OCI-LY3 (cell line): Measurements from ENCODE around the gene GMEB2.
A peak's percentile ranks its signal among the peaks of the same experiment; 100 is the strongest.

Experiments used
- H2AFZ ChIP-seq: fragments of 200-600, 300-600 bp; shearing (Covaris generic); 2 replicates; pipeline ENCODE4 v1.6.0; 2014; ENCODE audit warnings: antibody characterized with exemption, low read depth, low read length
- H3K27ac ChIP-seq: fragments of 200-600, 300-600 bp; sonication (generic); 2 replicates; pipeline ENCODE4 v1.5.1; 2014; ENCODE audit warnings: mild to moderate bottlenecking, low read length, moderate library complexity, mixed read lengths
- H3K27me3 ChIP-seq: fragments of 200-600, 300-600 bp; sonication (generic); 2 replicates; pipeline ENCODE4 v1.6.1; 2014; ENCODE audit warnings: low read depth, low read length, mixed read lengths
- H3K36me3 ChIP-seq: fragments of 200-600, 300-600 bp; sonication (generic); replicated peaks from 2 replicates; pipeline ENCODE3; 2014; ENCODE audit warnings: low read depth, low read length, mixed read lengths
- H3K4me1 ChIP-seq: fragments of 300-600, 200-600 bp; sonication (generic); 2 replicates; pipeline ENCODE4 v1.6.1; 2014; ENCODE audit warnings: low read length, mixed read lengths
- H3K4me2 ChIP-seq: fragments of 200-600, 300-600 bp; sonication (generic); 2 replicates; pipeline ENCODE4 v1.6.1; 2014; ENCODE audit warnings: low read length, mixed read lengths
- H3K4me3 ChIP-seq: fragments of 300-600, 200-600 bp; sonication (generic); 2 replicates; pipeline ENCODE4 v1.5.1; 2014; ENCODE audit warnings: antibody characterized with exemption, mild to moderate bottlenecking, low read length, moderate library complexity
- H3K79me2 ChIP-seq: fragments of 300-600, 200-600 bp; shearing (Covaris generic); 2 replicates; pipeline ENCODE4 v1.6.1; 2014; ENCODE audit warnings: mild to moderate bottlenecking, low read length, mixed read lengths
- H3K9ac ChIP-seq: fragments of 300-600, 200-600 bp; shearing (Covaris generic); 2 replicates; pipeline ENCODE4 v1.6.0; 2014; ENCODE audit warnings: mild to moderate bottlenecking, low read length, moderate library complexity
- H3K9me3 ChIP-seq: fragments of 200-600, 300-600 bp; shearing (Covaris generic); 2 replicates; pipeline ENCODE4 v1.6.1; 2014; ENCODE audit warnings: low read length, mixed read lengths; ENCODE audit not compliant: insufficient read depth
- H4K20me1 ChIP-seq: fragments of 200-600, 300-600 bp; sonication (generic); 2 replicates; pipeline ENCODE4 v1.6.1; 2016; ENCODE audit warnings: low read length, mixed read lengths; ENCODE audit not compliant: insufficient read depth
- CTCF ChIP-seq: fragments of 200-600, 300-600 bp; sonication (generic); IDR thresholded peaks from 2 replicates; pipeline ENCODE4 v1.5.1; 2014; ENCODE audit warnings: antibody characterized with exemption, low read length, low read depth
- EZH2phosphoT487 ChIP-seq: fragments of 200-600 bp; shearing (Covaris generic); IDR thresholded peaks from 2 replicates; pipeline ENCODE4 v1.6.1; 2018; ENCODE audit warnings: antibody characterized with exemption, mixed run types, low read depth

GMEB2 gene

DNA sequence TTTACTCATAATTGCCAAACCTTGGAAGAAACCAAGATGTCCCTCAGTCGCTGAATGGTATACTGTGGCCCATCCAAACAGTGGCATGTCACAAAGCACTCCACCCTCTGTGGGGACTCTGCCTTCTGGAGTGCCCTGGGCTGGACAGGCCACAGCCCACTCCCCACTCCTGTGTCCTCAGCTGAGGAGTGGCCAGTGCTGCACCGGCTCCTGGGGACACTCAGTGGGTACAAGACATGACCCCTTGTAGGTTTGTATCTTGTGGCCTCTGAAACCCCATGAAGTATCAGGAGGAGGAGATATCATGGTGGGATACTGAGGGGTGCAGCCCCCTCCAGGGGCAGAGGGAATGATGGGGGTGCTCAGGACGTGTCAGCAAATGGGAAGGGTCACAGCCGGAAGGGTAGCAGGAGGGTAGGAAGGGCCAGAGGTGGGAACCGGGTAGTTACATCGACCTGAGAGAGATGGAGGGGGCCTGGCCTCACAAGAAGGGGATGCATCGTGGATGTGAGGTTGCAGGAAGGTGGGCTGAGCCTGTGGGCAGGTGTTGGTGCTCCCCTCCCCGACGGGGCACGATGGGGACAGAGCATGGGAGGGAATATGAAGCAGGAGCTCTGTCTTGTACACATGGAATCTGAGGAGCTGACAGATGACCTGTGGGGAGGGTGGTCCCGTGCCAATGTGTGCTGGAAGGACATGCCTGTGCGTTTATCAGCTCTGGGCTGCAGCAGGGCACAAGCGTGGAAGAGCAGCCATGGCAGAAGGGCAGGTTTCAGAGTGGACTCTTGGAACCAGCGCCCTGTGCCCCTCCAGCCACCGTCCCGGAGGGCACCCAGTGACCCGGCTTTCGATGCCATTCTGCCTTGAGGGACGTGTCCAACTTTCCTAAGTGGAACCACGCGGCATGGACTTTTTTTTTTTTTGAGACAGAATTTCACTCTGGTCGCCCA is 41.0 kb downstream of the GMEB2 start:
- no peak overlapping the region for H3K4me3 ChIP-seq
- no peaks in the 10 kb centered on the region for H3K9me3 ChIP-seq
- H3K36me3 ChIP-seq, result peaks cover 17% of the 10 kb centered on the region
- H3K27me3 ChIP-seq, result no peaks in the 10 kb centered on the region
- H3K4me2 ChIP-seq, result no peak overlapping the region
- peaks cover 2% of the 10 kb centered on the region; the same call in 1 of the 2 replicates for H4K20me1 ChIP-seq
- no peaks in the 10 kb centered on the region for H3K4me1 ChIP-seq
- no peak overlapping the region for H2AFZ ChIP-seq
- H3K9ac ChIP-seq, result no peak overlapping the region
- H3K27ac ChIP-seq, result no peak overlapping the region
- no peak for TF ChIP-seq EZH2phosphoT487
- TF ChIP-seq CTCF, result no peak
- H3K79me2 ChIP-seq, result no peaks in the 10 kb centered on the region

DNA sequence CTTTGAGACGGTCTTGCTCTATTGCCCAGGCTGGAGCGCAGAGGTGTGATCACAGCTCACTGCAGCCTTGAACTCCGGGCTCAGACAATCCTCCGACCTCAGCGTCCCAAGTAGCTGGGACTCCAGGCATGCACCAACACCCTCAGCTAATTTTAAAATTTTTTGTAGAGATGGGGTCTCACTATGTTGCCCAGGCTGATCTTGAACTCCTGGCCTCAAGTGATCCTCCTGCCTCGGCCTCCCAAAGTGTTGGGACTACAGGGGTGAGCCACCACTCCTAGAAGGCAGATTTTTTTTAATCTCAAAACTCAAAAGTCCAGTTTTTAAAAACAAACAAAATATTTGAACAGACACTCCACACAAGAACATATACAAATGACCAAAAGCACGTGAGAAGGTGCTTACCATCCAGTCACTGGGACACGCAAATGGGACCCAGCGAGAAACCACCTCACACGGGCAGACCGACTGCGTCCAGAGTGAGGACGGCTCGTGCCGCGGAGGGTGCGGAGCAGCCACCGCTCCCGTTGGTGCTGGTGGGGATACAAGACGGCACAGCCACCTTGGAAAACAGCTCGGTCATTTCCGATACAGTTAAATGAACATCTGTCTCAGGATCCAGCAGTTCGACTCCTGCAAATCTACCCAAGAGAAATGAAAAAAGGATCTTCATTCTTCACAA is 44.4 kb downstream of the GMEB2 start:
- H3K27ac ChIP-seq, result no peak overlapping the region
- no peaks in the 10 kb centered on the region for H3K79me2 ChIP-seq
- H3K27me3 ChIP-seq, result peaks cover 12% of the 10 kb centered on the region; the same call in 1 of the 2 replicates
- no peak overlapping the region for H3K9ac ChIP-seq
- TF ChIP-seq CTCF, result no peak
- TF ChIP-seq EZH2phosphoT487, result no peak
- peaks cover 2% of the 10 kb centered on the region; the same call in 1 of the 2 replicates for H4K20me1 ChIP-seq
- no peak overlapping the region for H3K4me3 ChIP-seq
- no peak overlapping the region for H3K4me2 ChIP-seq
- H3K9me3 ChIP-seq, result no peaks in the 10 kb centered on the region
- H3K36me3 ChIP-seq, result no peaks in the 10 kb centered on the region
- no peaks in the 10 kb centered on the region for H3K4me1 ChIP-seq
- H2AFZ ChIP-seq, result no peak overlapping the region

DNA sequence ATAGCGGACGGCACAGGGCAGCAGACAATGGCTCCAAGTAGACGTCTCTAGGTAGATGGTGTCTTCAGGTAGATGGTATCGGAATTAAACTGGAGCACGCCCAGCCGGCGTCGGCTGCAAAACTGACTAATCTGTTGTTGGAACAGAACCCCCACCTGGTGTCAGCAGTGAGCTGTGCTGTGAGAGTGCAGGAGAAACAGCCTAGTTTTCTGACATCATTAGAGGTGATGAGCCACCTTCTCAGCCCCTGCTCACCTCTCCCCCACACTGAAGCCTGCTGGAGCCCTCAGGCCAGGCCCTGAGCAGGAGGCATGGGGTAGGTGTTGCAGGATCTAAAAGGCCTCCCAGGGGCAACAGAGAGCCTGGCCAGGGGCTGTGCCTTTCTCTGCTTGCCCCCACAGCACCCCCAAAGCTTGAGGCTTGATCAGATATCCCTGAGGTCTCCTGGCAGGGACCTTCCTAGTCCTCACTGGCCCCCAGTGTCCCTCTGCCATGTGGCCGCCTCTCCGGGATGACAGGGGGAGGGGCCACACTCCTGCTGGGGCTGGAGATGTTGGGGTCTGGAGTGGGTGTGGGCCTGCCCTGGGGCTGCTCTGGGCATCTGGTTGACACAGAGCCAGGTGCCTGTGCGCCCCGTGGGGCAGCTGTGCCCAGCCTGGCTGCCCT is 46.0 kb downstream of the GMEB2 start:
- H2AFZ ChIP-seq, result no peak overlapping the region
- H3K9ac ChIP-seq, result no peak overlapping the region
- no peaks in the 10 kb centered on the region for H3K4me1 ChIP-seq
- peaks cover 18% of the 10 kb centered on the region for H3K27me3 ChIP-seq
- H3K4me3 ChIP-seq, result no peak overlapping the region
- no peaks in the 10 kb centered on the region for H3K9me3 ChIP-seq
- no peaks in the 10 kb centered on the region for H3K36me3 ChIP-seq
- TF ChIP-seq EZH2phosphoT487 (no peak), CTCF (peak; percentile 58)
- H3K27ac ChIP-seq, result no peak overlapping the region
- no peak overlapping the region for H3K4me2 ChIP-seq
- H4K20me1 ChIP-seq, result peaks cover 2% of the 10 kb centered on the region; the same call in 1 of the 2 replicates
- H3K79me2 ChIP-seq, result no peaks in the 10 kb centered on the region
